Upper lobe of left lung (tissue), 4 donors: Measurements from ENCODE around the gene HSF4.

ENCODE experiments used
- EP300 ChIP-seq, 4 donors: sonication (generic); formaldehyde crosslinking; IDR thresholded peaks; one replicate each; pipeline ENCODE4 v1.5.1; 2017; ENCODE audit warnings: antibody characterized with exemption in 4 of 4, control low read depth in 2 of 4
- POLR2A ChIP-seq, 4 donors: fragments of 450-650 bp; IDR thresholded peaks; one replicate each; pipeline ENCODE4 v1.5.1; 2016 to 2017; ENCODE audit warnings: antibody characterized with exemption in 4 of 4, mild to moderate bottlenecking in 2 of 4
- POLR2AphosphoS5 ChIP-seq, 2 donors: sonication (generic); formaldehyde crosslinking; IDR thresholded peaks; one replicate each; pipeline ENCODE4 v1.5.1; 2017; ENCODE audit warnings: antibody characterized with exemption in 2 of 2
- TF ChIP-seq, protein P1 (sequence below), 6 experiments: fragments of 450-650 bp in 4 of 6; fragments of 200-600 bp in 2 of 6; sonication (generic) in 2 of 6; IDR thresholded peaks; one replicate each; pipeline ENCODE4 v1.5.1; 2016 to 2019; ENCODE audit warnings: antibody characterized with exemption in 6 of 6

DNA sequence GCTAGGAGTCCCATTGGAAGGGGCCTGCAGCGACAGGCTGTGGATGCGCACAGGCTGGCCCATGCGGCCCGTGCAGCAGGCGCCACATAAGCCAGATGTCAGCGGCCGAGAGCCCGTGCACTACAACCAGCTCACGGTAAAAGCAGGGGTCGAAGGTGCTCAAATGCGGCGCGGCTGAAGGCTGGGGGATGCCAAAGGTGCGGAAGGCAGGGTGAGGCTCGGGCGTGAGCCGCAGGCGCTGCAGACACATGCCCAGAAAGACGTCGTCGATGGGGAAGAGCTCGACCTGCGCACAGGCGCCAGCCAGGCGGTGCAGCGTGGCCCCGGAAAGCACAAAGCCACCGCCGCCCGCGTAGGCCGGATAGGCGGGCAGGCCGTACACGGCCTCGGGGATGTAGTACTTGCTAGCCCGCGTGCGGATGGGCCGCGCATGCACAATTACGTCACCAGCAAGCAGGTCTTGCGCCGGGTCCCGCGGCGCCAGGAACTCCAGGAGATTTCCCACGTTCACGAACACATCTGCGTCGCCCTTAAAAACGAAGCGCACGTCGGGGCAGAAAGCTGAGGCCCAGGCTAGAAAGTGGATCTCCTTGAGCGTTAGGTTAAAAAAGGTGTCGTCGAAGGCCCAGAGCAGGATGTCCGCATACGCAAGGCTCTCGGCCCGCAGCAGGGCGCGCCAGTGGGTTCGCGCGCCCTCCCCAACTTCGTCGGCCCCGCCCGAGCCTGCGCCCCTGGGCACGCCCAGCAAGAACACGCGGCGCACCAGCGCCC is 15.1 kb upstream of the HSF4 start:
- TF ChIP-seq POLR2A (IDR thresholded peaks at IDR 0.05) (no peak), POLR2AphosphoS5 (IDR thresholded peaks at IDR 0.05) (no peak), EP300 (IDR thresholded peaks at IDR 0.05) (no peak)
- TF ChIP-seq, protein P1, sequence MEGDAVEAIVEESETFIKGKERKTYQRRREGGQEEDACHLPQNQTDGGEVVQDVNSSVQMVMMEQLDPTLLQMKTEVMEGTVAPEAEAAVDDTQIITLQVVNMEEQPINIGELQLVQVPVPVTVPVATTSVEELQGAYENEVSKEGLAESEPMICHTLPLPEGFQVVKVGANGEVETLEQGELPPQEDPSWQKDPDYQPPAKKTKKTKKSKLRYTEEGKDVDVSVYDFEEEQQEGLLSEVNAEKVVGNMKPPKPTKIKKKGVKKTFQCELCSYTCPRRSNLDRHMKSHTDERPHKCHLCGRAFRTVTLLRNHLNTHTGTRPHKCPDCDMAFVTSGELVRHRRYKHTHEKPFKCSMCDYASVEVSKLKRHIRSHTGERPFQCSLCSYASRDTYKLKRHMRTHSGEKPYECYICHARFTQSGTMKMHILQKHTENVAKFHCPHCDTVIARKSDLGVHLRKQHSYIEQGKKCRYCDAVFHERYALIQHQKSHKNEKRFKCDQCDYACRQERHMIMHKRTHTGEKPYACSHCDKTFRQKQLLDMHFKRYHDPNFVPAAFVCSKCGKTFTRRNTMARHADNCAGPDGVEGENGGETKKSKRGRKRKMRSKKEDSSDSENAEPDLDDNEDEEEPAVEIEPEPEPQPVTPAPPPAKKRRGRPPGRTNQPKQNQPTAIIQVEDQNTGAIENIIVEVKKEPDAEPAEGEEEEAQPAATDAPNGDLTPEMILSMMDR (IDR thresholded peaks at IDR 0.05) = peak in 1 of 6 experiments; percentile 10
